GM18517 (cell line): Measurements from ENCODE around the gene REPS1.

Experiments
- ATAC-seq: cut with Tn5 transposase; IDR thresholded peaks from one replicate; pipeline ENCODE4 v1.9.1; 2021; ENCODE audit warnings: mild to moderate bottlenecking, moderate library complexity; ENCODE audit not compliant: unreplicated experiment

Gene REPS1

DNA sequence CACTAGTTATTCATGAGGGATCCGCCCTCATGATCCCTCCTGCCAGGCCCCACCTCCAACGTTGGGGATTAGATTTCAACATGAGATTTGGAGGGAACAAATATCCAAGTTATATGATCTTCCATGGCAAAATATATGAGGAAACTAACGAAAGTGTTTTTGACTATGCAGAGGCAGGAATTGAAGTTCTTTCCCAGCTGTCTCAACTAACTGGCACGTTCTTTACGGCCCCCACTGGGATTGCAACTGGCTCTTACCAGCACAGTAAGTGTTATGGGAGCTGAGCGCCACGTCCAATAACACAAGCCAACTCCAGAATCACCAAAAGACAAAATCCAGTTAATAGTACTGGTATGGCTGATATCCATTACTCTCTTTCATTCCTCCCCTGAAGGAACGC lies 125.6 kb downstream of the REPS1 start:
- ATAC-seq = no peak

DNA sequence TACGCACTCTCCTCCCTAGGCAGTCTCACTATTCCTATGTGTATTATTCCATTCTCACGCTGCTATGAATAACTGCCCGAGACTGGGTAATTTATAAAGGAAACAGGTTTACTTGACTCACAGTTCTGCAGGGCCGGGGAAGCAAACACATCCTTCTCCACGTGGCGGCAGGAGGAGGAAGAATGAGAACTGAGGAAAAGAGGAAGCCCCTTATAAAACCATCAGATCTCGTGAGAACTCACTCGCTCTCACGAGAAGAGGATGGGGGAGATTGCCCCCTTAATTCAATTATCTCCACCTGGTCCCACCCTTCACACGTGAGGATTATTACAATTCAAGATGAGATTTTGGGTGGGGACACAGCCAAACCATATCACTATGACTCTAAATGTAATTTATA lies 130.3 kb downstream of the REPS1 start:
- no peak for ATAC-seq

DNA sequence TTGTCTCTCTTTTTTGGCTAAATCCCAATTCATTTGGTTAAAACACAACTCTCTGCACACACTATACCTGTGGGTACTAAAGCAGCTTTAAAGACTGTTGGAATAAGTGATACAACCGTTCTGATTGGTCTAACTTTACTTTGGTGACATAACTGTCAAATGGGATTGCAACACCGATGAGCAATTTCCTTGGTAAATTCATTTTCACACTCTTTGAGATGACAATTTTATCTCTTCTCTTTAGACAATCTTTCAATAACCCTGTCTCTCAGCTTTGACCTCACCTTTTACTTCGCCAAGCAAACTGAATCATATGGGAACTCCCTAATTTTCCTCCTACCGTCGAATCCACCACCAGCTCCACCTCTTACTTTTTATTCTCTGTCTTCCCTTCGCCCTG lies 131.4 kb downstream of the REPS1 start:
- ATAC-seq = no peak
